ENCODE data around the gene LPIN1. TPM values are rescaled to one million over a fixed set of nuclear protein-coding genes. Genes with fewer than 3 reads are reported as not detected.
A peak's percentile ranks its signal among the peaks of the same experiment; 100 is the strongest.

Gene LPIN1
- total and polyA plus RNA-seq, 2 of the 13 experiments (the other 11 are each of a cell fraction or from before 2014, with no cell fraction given): 9.7 to 19.4 TPM

- peak; percentile 92; the same call in 1 of the 2 replicates for TF ChIP-seq HDAC2 (CRISPR knock-in tag; IDR thresholded peaks at IDR 0.05)
- peak; percentile 48; the same call in 1 of the 2 replicates for TF ChIP-seq KLF6 (CRISPR knock-in tag; IDR thresholded peaks at IDR 0.05)
- TF ChIP-seq HNRNPK (IDR thresholded peaks at IDR 0.05; ENCODE audit: low read depth, low read length, poor library complexity, severe bottlenecking): no peak
- TF ChIP-seq ZNF207 (IDR thresholded peaks at IDR 0.05; ENCODE audit: borderline replicate concordance): no peak
- no peak for TF ChIP-seq ZC3H13 (CRISPR knock-in tag; IDR thresholded peaks at IDR 0.05)
- 0 out of 2 replicates have a peak, but pooled peaks have one; percentile 30 for TF ChIP-seq YEATS4 (CRISPR knock-in tag; IDR thresholded peaks at IDR 0.05; ENCODE audit: borderline replicate concordance)
- TF ChIP-seq RARA (CRISPR knock-in tag; IDR thresholded peaks at IDR 0.05): peak; percentile 27
- peak; percentile 72 for TF ChIP-seq FOXA3 (CRISPR knock-in tag; IDR thresholded peaks at IDR 0.05)
- TF ChIP-seq FIP1L1 (IDR thresholded peaks at IDR 0.05; ENCODE audit: borderline replicate concordance, insufficient read depth, low read depth, low read length): 0 out of 2 replicates have a peak, but pooled peaks have one; percentile 1
- peak; percentile 85 for TF ChIP-seq SP4 (CRISPR knock-in tag; IDR thresholded peaks at IDR 0.05)
- TF ChIP-seq ZNF138 (CRISPR knock-in tag; IDR thresholded peaks at IDR 0.05; ENCODE audit: low read depth): 0 out of 2 replicates have a peak, but pooled peaks have one; percentile 22
- peak; percentile 45; the same call in 1 of the 2 replicates for TF ChIP-seq ZNF747 (CRISPR knock-in tag; IDR thresholded peaks at IDR 0.05; ENCODE audit: borderline replicate concordance)
- no peak for TF ChIP-seq PAF1 (CRISPR knock-in tag; IDR thresholded peaks at IDR 0.05)
- TF ChIP-seq BCL3 (CRISPR knock-in tag; IDR thresholded peaks at IDR 0.05): 0 out of 2 replicates have a peak, but pooled peaks have one; percentile 58
- TF ChIP-seq, protein P1, sequence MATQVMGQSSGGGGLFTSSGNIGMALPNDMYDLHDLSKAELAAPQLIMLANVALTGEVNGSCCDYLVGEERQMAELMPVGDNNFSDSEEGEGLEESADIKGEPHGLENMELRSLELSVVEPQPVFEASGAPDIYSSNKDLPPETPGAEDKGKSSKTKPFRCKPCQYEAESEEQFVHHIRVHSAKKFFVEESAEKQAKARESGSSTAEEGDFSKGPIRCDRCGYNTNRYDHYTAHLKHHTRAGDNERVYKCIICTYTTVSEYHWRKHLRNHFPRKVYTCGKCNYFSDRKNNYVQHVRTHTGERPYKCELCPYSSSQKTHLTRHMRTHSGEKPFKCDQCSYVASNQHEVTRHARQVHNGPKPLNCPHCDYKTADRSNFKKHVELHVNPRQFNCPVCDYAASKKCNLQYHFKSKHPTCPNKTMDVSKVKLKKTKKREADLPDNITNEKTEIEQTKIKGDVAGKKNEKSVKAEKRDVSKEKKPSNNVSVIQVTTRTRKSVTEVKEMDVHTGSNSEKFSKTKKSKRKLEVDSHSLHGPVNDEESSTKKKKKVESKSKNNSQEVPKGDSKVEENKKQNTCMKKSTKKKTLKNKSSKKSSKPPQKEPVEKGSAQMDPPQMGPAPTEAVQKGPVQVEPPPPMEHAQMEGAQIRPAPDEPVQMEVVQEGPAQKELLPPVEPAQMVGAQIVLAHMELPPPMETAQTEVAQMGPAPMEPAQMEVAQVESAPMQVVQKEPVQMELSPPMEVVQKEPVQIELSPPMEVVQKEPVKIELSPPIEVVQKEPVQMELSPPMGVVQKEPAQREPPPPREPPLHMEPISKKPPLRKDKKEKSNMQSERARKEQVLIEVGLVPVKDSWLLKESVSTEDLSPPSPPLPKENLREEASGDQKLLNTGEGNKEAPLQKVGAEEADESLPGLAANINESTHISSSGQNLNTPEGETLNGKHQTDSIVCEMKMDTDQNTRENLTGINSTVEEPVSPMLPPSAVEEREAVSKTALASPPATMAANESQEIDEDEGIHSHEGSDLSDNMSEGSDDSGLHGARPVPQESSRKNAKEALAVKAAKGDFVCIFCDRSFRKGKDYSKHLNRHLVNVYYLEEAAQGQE (IDR thresholded peaks at IDR 0.05; ENCODE audit: borderline replicate concordance in 1 of 2, low read depth in 1 of 2, low read length in 2 of 2): no peak
- TF ChIP-seq, protein P2, sequence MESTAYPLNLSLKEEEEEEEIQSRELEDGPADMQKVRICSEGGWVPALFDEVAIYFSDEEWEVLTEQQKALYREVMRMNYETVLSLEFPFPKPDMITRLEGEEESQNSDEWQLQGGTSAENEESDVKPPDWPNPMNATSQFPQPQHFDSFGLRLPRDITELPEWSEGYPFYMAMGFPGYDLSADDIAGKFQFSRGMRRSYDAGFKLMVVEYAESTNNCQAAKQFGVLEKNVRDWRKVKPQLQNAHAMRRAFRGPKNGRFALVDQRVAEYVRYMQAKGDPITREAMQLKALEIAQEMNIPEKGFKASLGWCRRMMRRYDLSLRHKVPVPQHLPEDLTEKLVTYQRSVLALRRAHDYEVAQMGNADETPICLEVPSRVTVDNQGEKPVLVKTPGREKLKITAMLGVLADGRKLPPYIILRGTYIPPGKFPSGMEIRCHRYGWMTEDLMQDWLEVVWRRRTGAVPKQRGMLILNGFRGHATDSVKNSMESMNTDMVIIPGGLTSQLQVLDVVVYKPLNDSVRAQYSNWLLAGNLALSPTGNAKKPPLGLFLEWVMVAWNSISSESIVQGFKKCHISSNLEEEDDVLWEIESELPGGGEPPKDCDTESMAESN (CRISPR knock-in tag; conservative IDR thresholded peaks at IDR 0.05): no peak
- TF ChIP-seq ZNF788 (CRISPR knock-in tag; IDR thresholded peaks at IDR 0.05; ENCODE audit: borderline replicate concordance): peak; percentile 63; the same call in 1 of the 2 replicates
- no peak for TF ChIP-seq ZNF75D (CRISPR knock-in tag; IDR thresholded peaks at IDR 0.05; ENCODE audit: borderline replicate concordance)
- no peak for TF ChIP-seq CAMTA2 (CRISPR knock-in tag; IDR thresholded peaks at IDR 0.05; ENCODE audit: borderline replicate concordance)
- peak; percentile 74 for TF ChIP-seq MED1 (CRISPR knock-in tag; IDR thresholded peaks at IDR 0.05)
Observed at GRCh38 chr2:11743846-11744553, 2.4 kb upstream of the LPIN1 start (continued).
